Measurements from ENCODE around the gene PGM5.

The PGM5 gene

GRCh38 chr9:68575817-68576216 lies 219.4 kb downstream of the PGM5 start:
- no peaks in the 10 kb centered on the region; the same call in 1 of the 2 replicates for H3K9me3 ChIP-seq (ENCODE audit: insufficient read depth, low read length)
- H3K4me1 ChIP-seq (ENCODE audit: low read length): peaks cover 8% of the 10 kb centered on the region; the same call in 1 of the 2 replicates
- H3K27me3 ChIP-seq (ENCODE audit: low read depth, low read length): peaks cover 15% of the 10 kb centered on the region
- no peak overlapping the region for H2AFZ ChIP-seq (ENCODE audit: low read depth, low read length)
- no peaks in the 10 kb centered on the region for H3K36me3 ChIP-seq (replicated peaks; ENCODE audit: low read depth, low read length)
- no peak overlapping the region for H3K4me2 ChIP-seq (ENCODE audit: low read length)
- H3K9ac ChIP-seq (ENCODE audit: low read length): no peak overlapping the region
- no peak for TF ChIP-seq EZH2phosphoT487 (IDR thresholded peaks at IDR 0.05; ENCODE audit: low read depth)
- TF ChIP-seq, protein P1, sequence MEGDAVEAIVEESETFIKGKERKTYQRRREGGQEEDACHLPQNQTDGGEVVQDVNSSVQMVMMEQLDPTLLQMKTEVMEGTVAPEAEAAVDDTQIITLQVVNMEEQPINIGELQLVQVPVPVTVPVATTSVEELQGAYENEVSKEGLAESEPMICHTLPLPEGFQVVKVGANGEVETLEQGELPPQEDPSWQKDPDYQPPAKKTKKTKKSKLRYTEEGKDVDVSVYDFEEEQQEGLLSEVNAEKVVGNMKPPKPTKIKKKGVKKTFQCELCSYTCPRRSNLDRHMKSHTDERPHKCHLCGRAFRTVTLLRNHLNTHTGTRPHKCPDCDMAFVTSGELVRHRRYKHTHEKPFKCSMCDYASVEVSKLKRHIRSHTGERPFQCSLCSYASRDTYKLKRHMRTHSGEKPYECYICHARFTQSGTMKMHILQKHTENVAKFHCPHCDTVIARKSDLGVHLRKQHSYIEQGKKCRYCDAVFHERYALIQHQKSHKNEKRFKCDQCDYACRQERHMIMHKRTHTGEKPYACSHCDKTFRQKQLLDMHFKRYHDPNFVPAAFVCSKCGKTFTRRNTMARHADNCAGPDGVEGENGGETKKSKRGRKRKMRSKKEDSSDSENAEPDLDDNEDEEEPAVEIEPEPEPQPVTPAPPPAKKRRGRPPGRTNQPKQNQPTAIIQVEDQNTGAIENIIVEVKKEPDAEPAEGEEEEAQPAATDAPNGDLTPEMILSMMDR (IDR thresholded peaks at IDR 0.05; ENCODE audit: low read depth, low read length): no peak
- H3K4me3 ChIP-seq (ENCODE audit: low read length): no peak overlapping the region
- H3K79me2 ChIP-seq (ENCODE audit: low read length): no peaks in the 10 kb centered on the region
- H3K27ac ChIP-seq (ENCODE audit: low read length): no peak overlapping the region
- no peaks in the 10 kb centered on the region for H4K20me1 ChIP-seq (ENCODE audit: insufficient read depth, low read length)

DNA sequence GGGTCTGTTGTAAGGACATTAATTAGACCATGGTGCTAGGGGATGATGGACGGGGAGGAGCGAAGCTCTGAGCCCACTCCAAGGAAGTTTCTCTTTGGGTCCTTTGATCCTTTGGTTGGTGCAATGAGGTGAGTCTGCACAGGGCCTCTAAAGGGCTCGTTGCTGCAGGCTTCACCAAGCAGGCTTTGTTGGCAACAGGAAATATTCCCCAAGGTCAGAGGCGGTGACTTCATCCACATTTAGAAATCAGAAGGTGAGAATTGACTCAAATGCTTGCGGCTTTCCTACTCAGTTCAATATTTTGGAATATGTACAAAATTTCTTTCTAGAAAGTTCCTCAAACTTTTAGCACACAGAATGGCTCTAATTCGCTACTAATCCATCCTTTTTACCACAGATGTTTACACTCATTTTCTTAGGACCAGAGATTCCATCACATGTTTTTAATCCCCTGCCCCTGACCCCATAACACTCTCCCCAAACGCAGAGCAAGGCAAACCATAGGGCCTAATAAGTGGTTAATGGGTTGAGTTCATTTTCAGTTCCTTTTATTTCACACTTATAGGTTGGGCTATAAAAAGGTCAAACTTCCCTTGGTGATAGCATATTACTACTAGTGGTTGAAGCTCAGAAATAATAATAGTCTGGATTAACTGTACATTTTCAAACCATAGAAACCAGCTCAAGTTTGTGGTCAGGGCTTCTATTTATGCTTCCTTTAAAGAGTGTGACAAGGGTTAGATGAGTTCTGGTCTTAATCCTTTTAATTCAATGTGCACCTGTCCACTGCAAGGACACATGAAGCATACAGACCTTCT lies 221.6 kb downstream of the PGM5 start:
- H4K20me1 ChIP-seq (ENCODE audit: insufficient read depth, low read length): no peaks in the 10 kb centered on the region
- H3K9ac ChIP-seq (ENCODE audit: low read length): no peak overlapping the region
- H2AFZ ChIP-seq (ENCODE audit: low read depth, low read length): no peak overlapping the region
- H3K27ac ChIP-seq (ENCODE audit: low read length): no peak overlapping the region
- H3K36me3 ChIP-seq (replicated peaks; ENCODE audit: low read depth, low read length): no peaks in the 10 kb centered on the region
- H3K4me1 ChIP-seq (ENCODE audit: low read length): peaks cover 8% of the 10 kb centered on the region; the same call in 1 of the 2 replicates
- no peaks in the 10 kb centered on the region for H3K79me2 ChIP-seq (ENCODE audit: low read length)
- no peak for TF ChIP-seq EZH2phosphoT487 (IDR thresholded peaks at IDR 0.05; ENCODE audit: low read depth)
- TF ChIP-seq, protein P1 (IDR thresholded peaks at IDR 0.05; ENCODE audit: low read depth, low read length): no peak
- no peak overlapping the region for H3K4me2 ChIP-seq (ENCODE audit: low read length)
- peaks cover 23% of the 10 kb centered on the region for H3K27me3 ChIP-seq (ENCODE audit: low read depth, low read length)
- H3K4me3 ChIP-seq (ENCODE audit: low read length): no peak overlapping the region
- no peaks in the 10 kb centered on the region for H3K9me3 ChIP-seq (ENCODE audit: insufficient read depth, low read length)

Measured in OCI-LY3 (cell line).